NCI-H1048 (cell line): ENCODE measurements around the gene MSRB1.
A peak's percentile ranks its signal among the peaks of the same experiment; 100 is the strongest.
"Not testable (repeated sequence)": the region's sequence is repeated elsewhere in the genome, so short reads cannot be mapped to it uniquely, and the experiment has no call there.

Source experiments
- DNase-seq: peaks from one replicate; lab custom pipeline; 2025; lab: John Stamatoyannopoulos, UW

Gene MSRB1

GRCh38 chr16:1978476-1979120 is 35.6 kb upstream of the MSRB1 start:
- DNase-seq: no peak

DNA sequence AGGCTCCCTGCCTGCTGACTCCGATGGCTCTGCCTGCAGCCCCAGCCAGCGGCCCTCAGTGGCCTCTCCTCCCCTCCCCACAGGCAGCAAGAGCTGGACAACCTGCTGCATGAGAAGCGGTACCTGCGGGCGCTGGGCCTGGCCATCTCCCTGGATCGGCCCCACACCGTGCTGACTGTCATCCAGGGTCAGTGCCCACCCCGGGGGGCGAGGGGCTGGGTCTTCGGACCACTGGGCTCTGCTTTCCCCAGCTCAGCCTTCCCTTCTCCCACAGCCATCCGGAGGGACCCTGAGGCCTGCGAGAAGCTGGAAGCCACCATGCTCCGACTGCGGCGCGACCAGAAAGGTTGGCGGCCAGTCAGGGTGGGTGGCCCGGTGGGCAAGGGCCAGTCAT is 34.9 kb upstream of the MSRB1 start:
- no peak for DNase-seq

- DNase-seq: no peak
These were observed 34.2 kb upstream of the MSRB1 start for GRCh38 chr16:1976951-1977874.

DNA sequence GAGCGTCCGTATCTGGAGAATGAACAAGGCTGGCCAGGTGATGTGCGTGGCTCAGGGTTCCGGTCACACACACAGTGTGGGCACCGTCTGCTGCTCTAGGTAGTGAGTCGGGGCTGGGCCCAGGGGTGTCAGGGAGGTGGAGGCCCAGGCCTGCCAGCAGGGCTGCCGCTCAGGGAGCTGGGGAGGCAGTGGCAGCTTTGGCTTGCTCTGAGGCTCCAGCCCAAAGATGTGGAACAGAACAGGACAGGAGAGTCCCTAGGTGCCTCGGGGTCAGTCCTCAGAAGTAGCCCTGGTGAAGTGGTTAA is 33.2 kb upstream of the MSRB1 start:
- DNase-seq: no peak

DNA sequence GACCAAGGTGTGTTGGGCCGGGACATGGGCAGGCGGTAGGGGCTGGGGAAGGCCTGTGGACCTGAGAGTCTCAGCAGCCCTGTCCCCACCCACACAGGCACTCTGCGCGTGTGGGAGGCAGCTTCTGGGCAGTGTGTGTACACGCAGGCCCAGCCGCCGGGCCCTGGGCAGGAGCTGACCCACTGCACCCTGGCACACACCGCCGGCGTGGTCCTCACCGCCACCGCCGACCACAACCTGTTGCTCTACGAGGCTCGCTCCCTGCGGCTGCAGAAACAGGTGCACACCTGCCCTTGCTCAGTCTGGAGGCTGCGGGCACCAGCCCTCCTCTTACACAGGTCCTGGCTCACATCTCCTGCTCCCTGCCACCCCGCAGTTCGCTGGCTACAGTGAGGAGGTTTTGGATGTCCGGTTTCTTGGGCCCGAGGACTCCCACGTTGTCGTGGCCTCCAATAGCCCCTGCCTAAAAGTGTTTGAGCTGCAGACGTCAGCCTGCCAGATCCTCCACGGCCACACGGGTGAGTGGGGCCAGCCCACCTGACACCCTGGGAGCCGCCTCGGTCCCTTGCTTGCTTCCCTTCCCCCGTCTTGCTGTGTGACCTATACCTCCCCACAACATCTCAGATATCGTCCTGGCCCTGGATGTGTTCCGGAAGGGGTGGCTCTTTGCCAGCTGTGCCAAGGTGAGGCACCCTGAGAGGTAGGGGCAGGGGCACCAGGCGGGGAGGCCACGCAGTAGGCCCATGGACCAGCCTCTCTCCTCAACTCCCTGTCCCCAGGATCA is 32.6 kb upstream of the MSRB1 start:
- no peak for DNase-seq

DNA sequence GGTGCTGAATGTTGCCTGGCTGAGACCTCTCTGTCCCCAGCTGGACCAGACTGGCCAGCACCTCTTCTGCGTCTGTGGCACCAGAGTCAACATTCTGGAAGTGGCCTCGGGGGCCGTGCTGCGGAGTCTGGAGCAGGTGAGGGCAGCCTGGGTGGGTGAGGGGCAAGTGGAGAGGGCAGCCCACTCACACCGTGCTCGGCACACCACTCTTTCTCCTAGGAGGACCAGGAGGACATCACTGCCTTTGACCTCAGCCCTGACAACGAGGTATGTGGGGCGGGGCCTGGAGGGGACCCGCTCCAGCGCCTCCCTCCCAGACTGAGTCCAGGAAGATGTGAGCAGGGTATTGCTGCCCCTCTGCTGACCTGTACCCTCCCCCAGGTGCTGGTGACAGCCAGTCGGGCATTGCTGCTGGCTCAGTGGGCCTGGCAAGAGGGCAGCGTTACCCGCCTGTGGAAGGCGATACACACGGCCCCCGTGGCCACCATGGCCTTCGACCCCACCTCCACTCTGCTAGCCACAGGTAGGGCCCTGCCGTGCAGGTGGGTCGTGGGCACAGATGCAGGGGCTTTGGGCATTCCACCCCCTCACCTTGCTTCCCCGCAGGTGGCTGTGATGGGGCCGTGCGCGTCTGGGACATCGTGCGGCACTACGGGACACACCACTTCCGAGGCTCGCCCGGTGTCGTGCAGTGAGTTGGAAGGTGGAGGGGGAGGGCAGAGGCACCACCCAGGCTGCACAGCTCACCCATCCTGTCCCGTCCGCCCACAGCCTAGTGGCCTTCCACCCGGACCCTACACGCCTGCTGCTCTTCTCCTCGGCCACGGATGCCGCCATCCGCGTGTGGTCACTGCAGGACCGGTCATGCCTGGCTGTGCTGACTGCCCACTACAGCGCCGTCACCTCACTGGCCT is 31.4 kb upstream of the MSRB1 start:
- DNase-seq: no peak

DNA sequence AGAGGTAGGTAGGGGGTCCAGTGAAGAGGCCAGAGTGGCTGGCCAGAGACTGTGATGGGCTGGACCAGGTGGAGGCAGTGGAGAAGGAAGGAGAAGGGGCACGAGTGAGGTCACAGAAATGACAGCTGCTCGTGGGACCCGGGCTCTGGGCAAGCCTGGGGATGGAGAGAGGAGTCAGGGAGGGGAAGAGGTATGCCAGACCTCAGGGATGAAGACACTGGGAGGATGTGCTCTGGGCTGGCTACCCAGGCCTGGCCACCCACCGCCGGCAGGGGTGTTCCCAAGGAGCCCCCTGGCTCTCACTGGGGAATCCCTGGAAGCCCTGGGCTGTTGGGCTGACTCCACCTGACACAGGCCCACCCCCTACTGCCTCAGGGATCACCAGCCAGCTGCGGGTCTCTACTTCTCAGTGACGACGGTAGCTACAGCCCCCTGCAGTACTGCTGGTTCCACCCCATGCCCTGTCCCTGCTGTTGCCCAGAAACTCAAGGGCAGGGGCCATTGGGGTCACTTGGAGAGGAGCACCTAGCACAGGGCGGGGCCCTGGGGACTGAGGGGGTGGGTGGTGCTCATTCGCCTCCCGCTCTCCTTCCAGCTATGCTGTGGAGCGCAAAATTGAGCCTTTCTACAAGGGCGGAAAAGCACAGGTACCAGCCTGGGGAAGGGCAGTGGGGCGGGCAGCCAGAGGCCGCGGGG is 30.6 kb upstream of the MSRB1 start:
- DNase-seq: no peak

DNA sequence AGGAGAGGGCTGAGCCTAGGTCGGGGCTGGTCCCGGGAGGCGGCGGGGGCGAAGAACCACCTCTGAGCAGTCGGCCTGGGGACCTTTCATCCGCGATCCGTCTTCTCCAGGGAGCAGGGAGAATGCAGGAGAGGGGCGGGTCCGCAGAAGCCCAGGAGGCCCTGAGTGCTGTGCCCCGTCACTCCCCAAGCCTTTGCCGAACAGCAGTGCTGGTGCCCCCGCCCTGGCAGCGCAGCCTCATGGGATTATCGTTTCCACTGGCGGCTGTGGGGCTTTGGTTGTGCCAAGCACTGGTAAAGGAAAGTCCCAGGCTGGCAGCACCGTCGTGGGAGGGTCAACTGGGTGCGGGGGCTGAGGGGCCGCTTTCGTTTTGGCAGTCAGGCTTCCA is 29.5 kb upstream of the MSRB1 start:
- no peak for DNase-seq

DNA sequence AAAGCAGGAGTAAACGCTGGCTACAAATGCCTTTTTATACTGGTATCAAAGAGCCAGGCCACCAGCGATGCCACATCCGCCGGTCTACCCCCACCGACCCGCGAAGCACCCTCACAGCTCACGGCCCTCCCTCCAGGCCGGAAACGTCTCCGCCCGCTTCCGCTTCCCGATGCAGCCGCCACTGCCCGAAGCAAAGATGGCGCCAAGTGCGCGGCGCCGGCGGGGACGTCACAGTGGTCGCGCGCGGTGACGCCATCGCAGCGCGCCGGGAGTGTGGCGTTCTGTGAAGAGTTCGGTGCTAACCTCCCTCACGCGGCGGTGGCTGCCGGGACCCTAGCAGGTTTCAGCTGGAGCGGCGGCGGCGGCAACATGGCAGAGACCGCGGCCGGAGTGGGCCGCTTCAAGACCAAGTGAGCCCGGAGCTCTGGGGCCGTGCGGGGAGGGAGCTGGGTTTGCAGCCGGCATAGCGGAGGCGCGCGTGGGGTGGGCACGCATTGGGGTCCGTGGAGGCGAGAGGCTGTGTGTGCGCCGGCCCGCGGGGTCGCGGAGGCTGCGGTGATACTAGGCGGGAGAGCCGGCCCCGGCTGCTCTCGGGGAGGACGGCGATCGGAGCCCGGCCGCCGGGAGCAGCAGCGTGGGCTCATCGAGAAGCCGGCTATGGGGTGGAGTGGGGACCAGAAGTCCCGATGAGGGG is 28.9 kb upstream of the MSRB1 start, which contains the start of gene TBL3:
TSS of gene TBL3 (plus strand) at position 258 of the 694 bp plus-strand sequence. CDS start at position 370, 112 bp downstream.
- peak; percentile 33 for DNase-seq

DNA sequence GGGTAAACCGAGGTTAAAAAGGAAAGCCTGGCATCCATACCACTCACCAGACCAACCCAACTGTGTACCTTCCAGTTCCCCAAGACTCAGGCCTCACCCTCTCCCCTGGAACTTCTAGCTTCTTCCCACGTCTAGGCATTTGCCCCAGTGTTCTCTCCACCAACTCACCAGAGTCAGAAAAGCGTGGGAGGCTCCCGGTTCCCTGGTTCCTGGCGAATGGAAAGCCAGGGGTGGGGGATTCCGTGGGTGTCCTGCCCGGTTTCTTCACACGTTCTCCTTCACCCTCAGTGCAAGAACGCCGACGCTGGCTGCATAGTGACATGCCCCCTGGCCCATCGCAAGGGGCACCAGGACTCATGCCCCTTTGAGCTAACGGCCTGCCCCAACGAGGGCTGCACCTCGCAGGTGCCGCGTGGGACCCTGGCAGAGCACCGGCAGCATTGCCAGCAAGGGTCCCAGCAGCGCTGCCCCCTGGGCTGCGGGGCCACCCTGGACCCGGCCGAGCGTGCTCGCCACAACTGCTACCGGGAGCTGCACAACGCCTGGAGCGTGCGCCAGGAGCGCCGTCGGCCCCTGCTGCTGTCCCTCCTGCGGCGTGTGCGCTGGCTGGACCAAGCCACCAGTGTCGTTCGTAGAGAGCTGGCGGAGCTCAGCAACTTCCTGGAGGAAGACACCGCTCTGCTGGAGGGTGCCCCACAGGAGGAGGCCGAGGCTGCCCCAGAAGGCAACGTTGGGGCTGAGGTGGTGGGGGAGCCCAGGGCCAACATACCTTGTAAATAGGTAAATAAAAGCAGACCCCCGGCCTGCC is 25.4 kb upstream of the MSRB1 start:
- DNase-seq: no peak

- DNase-seq: no peak
These were observed 23.5 kb upstream of the MSRB1 start, which contains the start of gene RNF151 for GRCh38 chr16:1966460-1966859. Gene RNF151, plus strand, starts transcription at chr16:1966856. Its CDS starts 26 bp downstream, at chr16:1966882.

DNA sequence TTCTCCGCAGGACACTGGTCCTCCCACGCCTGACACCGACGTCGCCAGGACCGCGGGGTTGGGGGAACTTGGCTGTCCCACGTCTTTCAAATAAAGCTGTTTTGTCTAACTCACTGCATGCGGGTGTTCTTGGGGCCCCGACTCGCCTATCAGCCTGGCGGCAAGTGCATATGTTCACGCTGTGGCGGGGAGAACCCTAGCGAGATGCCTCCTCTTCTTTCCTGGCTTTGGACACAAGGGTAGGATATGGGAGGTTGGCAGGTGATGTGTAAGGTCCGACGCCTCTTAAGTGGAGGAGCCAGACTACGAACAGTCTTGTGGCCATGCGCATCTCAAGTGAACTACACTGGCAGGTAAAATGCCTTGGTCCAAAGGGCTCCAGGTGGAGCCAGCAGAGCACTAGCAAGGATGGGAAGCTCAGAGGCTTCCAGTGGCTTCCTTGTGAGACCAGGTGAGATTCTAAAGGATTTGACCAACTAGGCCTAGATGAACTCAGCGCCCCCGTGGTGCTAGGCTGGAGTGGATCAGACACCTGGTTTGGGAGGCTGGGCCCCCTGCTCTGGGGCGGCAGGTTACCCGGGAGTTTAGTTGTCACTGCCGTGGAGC is 22.5 kb upstream of the MSRB1 start:
- DNase-seq: no peak

DNA sequence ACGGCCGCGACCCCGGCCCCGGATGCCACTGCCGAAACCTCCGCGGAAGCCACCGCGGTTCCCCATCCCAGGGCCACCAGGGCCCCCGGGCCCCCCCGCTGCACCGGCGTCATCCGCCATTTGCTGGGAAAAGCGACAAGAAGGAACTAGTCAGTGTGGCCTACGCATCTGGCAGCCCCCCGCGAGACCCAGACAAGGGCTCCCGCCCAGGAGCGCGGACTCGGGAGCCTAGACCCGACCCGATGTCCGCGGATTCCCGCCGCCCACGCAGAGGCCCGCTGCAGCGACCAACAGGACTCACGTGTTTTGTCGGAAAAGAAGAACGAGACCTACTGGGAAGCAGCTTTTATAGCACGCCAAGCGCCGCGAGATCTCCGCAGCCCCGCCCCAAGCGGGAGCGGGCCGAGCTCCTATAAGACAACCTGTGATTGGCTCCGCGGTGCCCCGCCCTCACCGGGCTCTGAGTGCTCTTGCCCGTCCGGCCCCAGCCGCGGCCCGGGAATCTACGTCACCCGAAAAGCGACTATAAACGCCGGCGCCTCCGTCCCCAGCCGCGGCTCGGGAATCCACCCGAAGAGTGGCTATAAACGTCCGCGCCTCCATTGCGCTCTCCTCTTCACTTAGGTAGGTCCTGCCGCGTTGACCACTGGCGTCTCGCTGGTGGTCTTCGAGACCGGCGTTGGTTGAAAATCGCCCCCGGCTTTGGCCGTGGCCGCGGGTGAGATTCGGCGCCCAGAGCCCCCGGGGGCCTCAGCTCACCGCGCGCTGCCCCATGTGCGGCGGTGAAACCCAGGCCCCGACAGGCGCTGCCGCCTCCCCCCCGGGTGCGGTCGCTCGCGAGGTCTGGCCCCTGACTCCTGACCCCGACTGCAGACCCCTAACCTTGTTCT is 21.8 kb upstream of the MSRB1 start, which contains the start of gene RPS2:
TSS of gene RPS2 (minus strand) at position 321 of the 890 bp plus-strand sequence. CDS start at position 120, 201 bp downstream.
- DNase-seq: peak; percentile 72

DNA sequence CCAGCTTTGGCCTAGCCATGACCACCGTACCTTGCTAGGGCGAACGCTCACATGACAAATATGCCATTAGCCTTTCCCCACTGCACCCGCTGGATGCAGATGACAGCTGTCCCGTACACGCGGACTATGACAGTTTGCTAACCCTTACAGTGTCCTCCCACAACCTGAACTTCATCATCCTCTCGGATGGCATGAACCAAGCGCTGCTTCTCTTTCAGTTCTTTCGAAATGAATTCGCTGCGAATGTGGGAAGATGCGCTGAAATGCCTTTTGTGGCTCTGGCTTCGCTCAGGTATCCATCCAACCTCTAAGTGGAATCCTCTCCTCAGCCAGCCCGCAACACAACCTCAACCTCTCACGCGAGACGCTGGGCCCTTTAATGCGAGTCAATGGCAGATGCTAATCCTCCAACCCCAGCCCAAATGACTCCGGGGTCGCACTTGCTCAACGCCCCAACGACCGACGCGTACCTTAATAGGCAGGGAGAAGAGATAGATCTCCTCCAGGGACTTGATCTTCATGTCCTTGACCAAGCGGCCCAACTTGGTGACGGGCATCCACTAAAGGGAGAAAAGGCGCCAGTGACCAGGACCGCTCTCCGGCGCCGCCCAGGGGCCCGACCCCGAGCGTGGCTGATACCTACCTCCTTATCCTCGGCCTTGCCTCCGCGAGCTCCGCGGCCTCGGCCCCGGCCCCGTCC is 21.0 kb upstream of the MSRB1 start:
- no peak for DNase-seq

- not testable (repeated sequence) for DNase-seq
These were observed 19.5 kb upstream of the MSRB1 start for GRCh38 chr16:1962161-1963153.

DNA sequence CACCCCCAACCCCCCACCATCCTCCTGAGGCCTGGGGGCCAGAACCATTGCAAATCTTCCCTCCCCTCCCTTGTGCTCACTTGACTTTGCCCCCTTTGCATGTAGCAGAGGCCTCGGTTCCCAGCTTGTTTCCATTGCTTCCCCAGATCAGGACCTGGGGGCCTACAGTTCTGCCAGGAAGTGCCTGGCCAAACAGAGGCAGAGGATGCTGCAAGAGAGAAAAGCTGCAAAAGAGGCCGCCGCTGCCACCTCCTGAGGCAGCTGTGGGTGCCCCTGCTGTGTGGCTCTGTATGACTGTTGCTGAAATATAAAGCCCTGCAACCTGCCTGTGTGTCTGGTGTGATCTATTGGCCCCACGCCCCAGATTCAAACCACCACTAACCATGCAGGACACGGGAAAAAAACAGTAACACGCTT is 18.7 kb upstream of the MSRB1 start:
- DNase-seq: no peak
